HepG2 (cell line): ENCODE data around the gene LGALS1. TPM values are rescaled to one million over a fixed set of nuclear protein-coding genes. Genes with fewer than 3 reads are reported as not detected.
A peak's percentile ranks its signal among the peaks of the same experiment; 100 is the strongest.

Source experiments
- ATF1 ChIP-seq: IDR thresholded peaks from 2 replicates; pipeline ENCODE4 v1.6.1; 2016; ENCODE audit warnings: mild to moderate bottlenecking, control low read depth
- CEBPG ChIP-seq: IDR thresholded peaks from 2 replicates; pipeline ENCODE4 v1.6.1; 2016
- HMGXB4 ChIP-seq, 2 experiments: sonication (generic) in 1 of 2; formaldehyde crosslinking in 1 of 2; IDR thresholded peaks; 2 replicates each; pipeline versions ENCODE4 v1.4.0 to v1.6.1; 2018 to 2020; ENCODE audit warnings: missing genetic modification reagents in 2 of 2, borderline replicate concordance in 1 of 2, low read depth in 1 of 2, mild to moderate bottlenecking in 1 of 2, missing biosample characterization in 1 of 2
- KLF15 ChIP-seq: sonication (generic); formaldehyde crosslinking; IDR thresholded peaks from 2 replicates; pipeline ENCODE4 v1.8.1; 2023; ENCODE audit warnings: borderline replicate concordance, mild to moderate bottlenecking, inconsistent platforms, missing genetic modification reagents, mixed read lengths
- KLF6 ChIP-seq: IDR thresholded peaks from 2 replicates; pipeline ENCODE4 v1.8.0; 2016; ENCODE audit warnings: missing biosample characterization, missing genetic modification reagents
- LCORL ChIP-seq, 2 experiments: fragments of 450-650 bp in 1 of 2; sonication (generic) in 1 of 2; formaldehyde crosslinking in 1 of 2; IDR thresholded peaks; 2 replicates each; pipeline versions ENCODE4 v1.5.0 to v1.6.1; 2017 to 2020; ENCODE audit warnings: antibody characterized with exemption in 1 of 2, missing genetic modification reagents in 1 of 2
- LRRFIP1 ChIP-seq: sonication (generic); formaldehyde crosslinking; conservative IDR thresholded peaks from 2 replicates; pipeline ENCODE4 v1.4.0; 2020; ENCODE audit warnings: missing genetic modification reagents
- NFKB2 ChIP-seq: sonication (generic); formaldehyde crosslinking; IDR thresholded peaks from 2 replicates; pipeline ENCODE4 v1.4.0; 2020; ENCODE audit warnings: missing genetic modification reagents, borderline replicate concordance
- RAD51 ChIP-seq: fragments of 450-650 bp; IDR thresholded peaks from 2 replicates; pipeline ENCODE4 v1.6.1; 2016; ENCODE audit warnings: borderline replicate concordance
- RFXANK ChIP-seq: IDR thresholded peaks from 2 replicates; pipeline ENCODE4 v1.6.1; 2016
- SKI ChIP-seq: fragments of 450-650 bp; IDR thresholded peaks from one replicate; pipeline ENCODE4 v1.6.1; 2018; ENCODE audit warnings: mild to moderate bottlenecking; ENCODE audit not compliant: partially characterized antibody
- ZNF3 ChIP-seq: IDR thresholded peaks from 2 replicates; pipeline ENCODE4 v1.7.0; 2017; ENCODE audit warnings: inconsistent platforms
- ZNF761 ChIP-seq: sonication (generic); formaldehyde crosslinking; conservative IDR thresholded peaks from 2 replicates; pipeline ENCODE4 v1.4.0; 2020; ENCODE audit warnings: mild to moderate bottlenecking, missing genetic modification reagents
- polyA plus RNA-seq, 8 experiments: library from polyadenylated mRNA; depleted of rRNA in 3 of 8; stranded (reverse) in 7 of 8; unstranded in 1 of 8; fragments of >200 nt; fragmentation: Illumina TruSeq in 4 of 8; extraction: Trizol in 4 of 8; gene quantifications; 2 replicates each; pipeline versions ENCODE4 v1.2.1 to v1.2.3, GENCODE V29; 2011 to 2016; ENCODE audit warnings: low read depth in 4 of 8, missing spikeins in 1 of 8, mixed read lengths in 1 of 8; ENCODE audit not compliant: insufficient read depth in 1 of 8
- total RNA-seq, 5 experiments: library from RNA; depleted of rRNA; stranded (reverse); fragments of >200 nt; fragmentation: Illumina TruSeq; extraction: Trizol; gene quantifications; 2 replicates each; pipeline ENCODE4 v1.2.3, GENCODE V29; 2016; ENCODE audit warnings: low read depth in 1 of 5
- TF ChIP-seq, protein P1 (sequence below): sonication (generic); formaldehyde crosslinking; IDR thresholded peaks from one replicate; pipeline ENCODE4 v1.5.1; 2020; ENCODE audit warnings: mild to moderate bottlenecking, missing genetic modification reagents; ENCODE audit errors: not compliant biosample characterization

Gene LGALS1
- total and polyA plus RNA-seq, 2 of the 13 experiments (the other 11 are each of a cell fraction or from before 2014, with no cell fraction given): 103 to 858 TPM

DNA sequence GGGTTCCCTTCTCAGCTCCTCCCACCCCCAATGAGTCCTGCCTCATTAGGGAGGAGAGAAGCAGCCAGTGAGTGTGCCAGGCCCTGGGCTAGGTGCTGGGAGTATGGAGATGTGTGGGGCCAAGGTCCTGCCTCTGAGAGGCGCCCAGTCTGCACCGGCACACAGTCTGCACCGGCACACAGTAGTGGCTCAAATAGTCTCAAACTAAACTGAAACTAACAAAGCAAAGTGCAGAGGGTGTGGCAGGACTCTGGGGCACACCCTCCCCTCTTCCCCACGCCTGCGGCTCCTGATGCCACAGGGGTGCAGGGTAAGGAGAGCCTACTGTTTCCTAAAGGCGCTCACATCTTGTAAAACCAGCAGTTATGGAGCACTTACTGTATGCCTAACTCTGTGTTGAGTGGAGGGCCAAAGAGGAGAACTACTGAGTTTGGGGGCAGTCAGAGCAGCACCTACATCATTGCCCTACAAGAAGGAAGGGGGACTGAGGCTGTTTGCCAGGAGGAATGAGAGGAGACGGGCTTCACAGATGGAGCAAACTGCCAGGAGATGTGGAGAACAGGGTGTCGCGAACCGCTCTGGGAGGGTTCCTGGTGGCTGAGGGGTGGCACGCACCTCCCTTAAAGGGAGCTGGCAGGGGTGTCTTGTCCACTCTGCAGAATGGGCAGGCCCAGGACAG lies 36.9 kb upstream of the LGALS1 start (continued):
- TF ChIP-seq HMGXB4 (CRISPR knock-in tag; IDR thresholded peaks at IDR 0.05; ENCODE audit: borderline replicate concordance in 1 of 2, low read depth in 1 of 2) (no peak; a peak in 1 of 4 replicates), CEBPG (no peak), LCORL (IDR thresholded peaks at IDR 0.05) (no peak), LCORL (CRISPR knock-in tag; IDR thresholded peaks at IDR 0.05) (peak; percentile 31; the same call in 1 of the 2 replicates), KLF6 (CRISPR knock-in tag) (no peak), LRRFIP1 (CRISPR knock-in tag) (no peak), RAD51 (no peak), ZNF3 (CRISPR knock-in tag) (no peak), NFKB2 (CRISPR knock-in tag) (no peak), RFXANK (CRISPR knock-in tag) (no peak; the same call in 1 of the 2 replicates), KLF15 (CRISPR knock-in tag) (no peak), ATF1 (CRISPR knock-in tag) (no peak), ZNF761 (CRISPR knock-in tag) (peak; percentile 93; the same call in 1 of the 2 replicates), SKI (peak; percentile 18)
- TF ChIP-seq, protein P1, sequence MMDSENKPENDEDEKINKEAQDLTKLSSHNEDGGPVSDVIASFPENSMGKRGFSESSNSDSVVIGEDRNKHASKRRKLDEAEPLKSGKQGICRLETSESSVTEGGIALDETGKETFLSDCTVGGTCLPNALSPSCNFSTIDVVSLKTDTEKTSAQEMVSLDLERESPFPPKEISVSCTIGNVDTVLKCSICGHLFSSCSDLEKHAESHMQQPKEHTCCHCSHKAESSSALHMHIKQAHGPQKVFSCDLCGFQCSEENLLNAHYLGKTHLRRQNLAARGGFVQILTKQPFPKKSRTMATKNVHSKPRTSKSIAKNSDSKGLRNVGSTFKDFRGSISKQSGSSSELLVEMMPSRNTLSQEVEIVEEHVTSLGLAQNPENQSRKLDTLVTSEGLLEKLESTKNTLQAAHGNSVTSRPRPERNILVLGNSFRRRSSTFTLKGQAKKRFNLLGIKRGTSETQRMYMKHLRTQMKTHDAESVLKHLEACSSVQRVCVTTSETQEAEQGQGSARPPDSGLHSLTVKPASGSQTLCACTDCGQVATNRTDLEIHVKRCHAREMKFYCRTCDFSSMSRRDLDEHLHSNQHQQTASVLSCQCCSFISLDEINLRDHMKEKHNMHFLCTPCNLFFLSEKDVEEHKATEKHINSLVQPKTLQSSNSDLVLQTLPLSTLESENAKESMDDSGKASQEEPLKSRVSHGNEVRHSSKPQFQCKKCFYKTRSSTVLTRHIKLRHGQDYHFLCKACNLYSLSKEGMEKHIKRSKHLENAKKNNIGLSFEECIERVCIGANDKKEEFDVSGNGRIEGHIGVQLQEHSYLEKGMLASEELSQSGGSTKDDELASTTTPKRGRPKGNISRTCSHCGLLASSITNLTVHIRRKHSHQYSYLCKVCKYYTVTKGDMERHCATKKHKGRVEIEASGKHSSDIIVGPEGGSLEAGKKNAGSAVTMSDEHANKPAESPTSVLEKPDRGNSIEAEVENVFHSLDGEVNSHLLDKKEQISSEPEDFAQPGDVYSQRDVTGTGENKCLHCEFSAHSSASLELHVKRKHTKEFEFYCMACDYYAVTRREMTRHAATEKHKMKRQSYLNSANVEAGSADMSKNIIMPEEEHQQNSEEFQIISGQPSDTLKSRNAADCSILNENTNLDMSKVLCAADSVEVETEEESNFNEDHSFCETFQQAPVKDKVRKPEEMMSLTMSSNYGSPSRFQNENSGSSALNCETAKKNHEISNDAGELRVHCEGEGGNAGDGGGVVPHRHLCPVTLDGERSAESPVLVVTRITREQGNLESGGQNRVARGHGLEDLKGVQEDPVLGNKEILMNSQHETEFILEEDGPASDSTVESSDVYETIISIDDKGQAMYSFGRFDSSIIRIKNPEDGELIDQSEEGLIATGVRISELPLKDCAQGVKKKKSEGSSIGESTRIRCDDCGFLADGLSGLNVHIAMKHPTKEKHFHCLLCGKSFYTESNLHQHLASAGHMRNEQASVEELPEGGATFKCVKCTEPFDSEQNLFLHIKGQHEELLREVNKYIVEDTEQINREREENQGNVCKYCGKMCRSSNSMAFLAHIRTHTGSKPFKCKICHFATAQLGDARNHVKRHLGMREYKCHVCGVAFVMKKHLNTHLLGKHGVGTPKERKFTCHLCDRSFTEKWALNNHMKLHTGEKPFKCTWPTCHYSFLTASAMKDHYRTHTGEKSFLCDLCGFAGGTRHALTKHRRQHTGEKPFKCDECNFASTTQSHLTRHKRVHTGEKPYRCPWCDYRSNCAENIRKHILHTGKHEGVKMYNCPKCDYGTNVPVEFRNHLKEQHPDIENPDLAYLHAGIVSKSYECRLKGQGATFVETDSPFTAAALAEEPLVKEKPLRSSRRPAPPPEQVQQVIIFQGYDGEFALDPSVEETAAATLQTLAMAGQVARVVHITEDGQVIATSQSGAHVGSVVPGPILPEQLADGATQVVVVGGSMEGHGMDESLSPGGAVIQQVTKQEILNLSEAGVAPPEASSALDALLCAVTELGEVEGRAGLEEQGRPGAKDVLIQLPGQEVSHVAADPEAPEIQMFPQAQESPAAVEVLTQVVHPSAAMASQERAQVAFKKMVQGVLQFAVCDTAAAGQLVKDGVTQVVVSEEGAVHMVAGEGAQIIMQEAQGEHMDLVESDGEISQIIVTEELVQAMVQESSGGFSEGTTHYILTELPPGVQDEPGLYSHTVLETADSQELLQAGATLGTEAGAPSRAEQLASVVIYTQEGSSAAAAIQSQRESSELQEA (CRISPR knock-in tag): no peak
